ENCODE data around the gene AKT1S1. TPM values are rescaled to one million over a fixed set of nuclear protein-coding genes. Genes with fewer than 3 reads are reported as not detected.
A peak's percentile ranks its signal among the peaks of the same experiment; 100 is the strongest.

AKT1S1 gene
- total RNA-seq, 1 experiment from 2014 or later: 42.3 TPM

- no peak overlapping the region for H2AFZ ChIP-seq (ENCODE audit: low read length)
- TF ChIP-seq EZH2 (IDR thresholded peaks at IDR 0.05; ENCODE audit: low read length, unreplicated experiment): no peak
- TF ChIP-seq EZH2phosphoT487 (IDR thresholded peaks at IDR 0.05; ENCODE audit: borderline replicate concordance, low read length): no peak
- TF ChIP-seq CTCF (conservative IDR thresholded peaks at IDR 0.05; ENCODE audit: low read depth, low read length): no peak
- H4K20me1 ChIP-seq (ENCODE audit: low read length): peaks cover 29% of the 10 kb centered on the region; the same call in 1 of the 2 replicates
- H3K9me2 ChIP-seq (replicated peaks; ENCODE audit: low read length): no peaks in the 10 kb centered on the region
- H3K4me2 ChIP-seq (ENCODE audit: low read length): no peak overlapping the region
- CTCF ChIA-PET: no interaction called here
- POLR2A ChIA-PET (ENCODE audit: unreplicated experiment): no interaction called here
- H3K79me2 ChIP-seq (ENCODE audit: low read length): peaks cover 34% of the 10 kb centered on the region
- DNase-seq (no peak), ATAC-seq (no peak)
- H3K4me3 ChIP-seq (ENCODE audit: low read length): no peak overlapping the region
- H3F3A ChIP-seq (ENCODE audit: low read length, unreplicated experiment): peaks cover 5% of the 10 kb centered on the region
- no peak overlapping the region for H3K9ac ChIP-seq (ENCODE audit: low read length)
- H3K27ac ChIP-seq (ENCODE audit: low read length): no peak overlapping the region
- intact Hi-C loops (cut with micrococcal nuclease): loop anchor here (5.0 kb wide), 1 partner anchor 87 kb away; the partner anchor contains the start of gene AP2A1
- peaks cover 19% of the 10 kb centered on the region for H3K4me1 ChIP-seq (ENCODE audit: insufficient read depth, low read length)
- no peaks in the 10 kb centered on the region for H3K9me3 ChIP-seq (ENCODE audit: low read length)
- no peaks in the 10 kb centered on the region for H3K27me3 ChIP-seq (ENCODE audit: low read length)
- no TSS peak for BruUV-seq (replicated peaks)
- H3K36me3 ChIP-seq (ENCODE audit: low read depth, low read length): peaks cover 22% of the 10 kb centered on the region; the same call in 1 of the 2 replicates
Measured at GRCh38 chr19:49854378-49855263, 22.5 kb downstream of the AKT1S1 start.

GRCh38 chr19:49853852-49854377 lies 23.2 kb downstream of the AKT1S1 start:
- Histone ChIP-seq H2AFZ (ENCODE audit: low read length) (no peak overlapping the region), H3K9me2 (replicated peaks; ENCODE audit: low read length) (no peaks in the 10 kb centered on the region), H3K9me3 (ENCODE audit: low read length) (no peaks in the 10 kb centered on the region), H3F3A (ENCODE audit: low read length, unreplicated experiment) (peaks cover 5% of the 10 kb centered on the region), H3K4me3 (ENCODE audit: low read length) (no peak overlapping the region), H3K36me3 (ENCODE audit: low read depth, low read length) (peaks cover 20% of the 10 kb centered on the region; the same call in 1 of the 2 replicates), H3K27ac (ENCODE audit: low read length) (no peak overlapping the region), H3K27me3 (ENCODE audit: low read length) (no peaks in the 10 kb centered on the region), H3K9ac (ENCODE audit: low read length) (no peak overlapping the region), H4K20me1 (ENCODE audit: low read length) (peaks cover 29% of the 10 kb centered on the region; the same call in 1 of the 2 replicates), H3K4me1 (ENCODE audit: insufficient read depth, low read length) (peaks cover 24% of the 10 kb centered on the region), H3K4me2 (ENCODE audit: low read length) (peak overlapping the region; percentile 96; the same call in 1 of the 2 replicates), H3K79me2 (ENCODE audit: low read length) (peaks cover 41% of the 10 kb centered on the region)
- ChIA-PET CTCF (no interaction called here), POLR2A (ENCODE audit: unreplicated experiment) (no interaction called here)
- ATAC-seq (no peak), DNase-seq (no peak)
- BruUV-seq (replicated peaks): no TSS peak
- TF ChIP-seq CTCF (conservative IDR thresholded peaks at IDR 0.05; ENCODE audit: low read depth, low read length) (no peak), EZH2 (IDR thresholded peaks at IDR 0.05; ENCODE audit: low read length, unreplicated experiment) (no peak), EZH2phosphoT487 (IDR thresholded peaks at IDR 0.05; ENCODE audit: borderline replicate concordance, low read length) (no peak)
- intact Hi-C loops (cut with micrococcal nuclease): loop anchor here (5.0 kb wide), 1 partner anchor 87 kb away; the partner anchor contains the start of gene AP2A1

Data from PC-3 (cell line).